NT2/D1 (cell line): Measurements from ENCODE around the gene HPS3.

Experiments
- YY1 ChIP-seq: IDR thresholded peaks from 2 replicates; pipeline ENCODE4 v1.6.1; 2011; ENCODE audit not compliant: insufficient read length, insufficient read depth
- ZNF274 ChIP-seq: IDR thresholded peaks from 2 replicates; pipeline ENCODE4 v1.6.1; 2011; ENCODE audit warnings: mild to moderate bottlenecking, low read depth, low read length

DNA sequence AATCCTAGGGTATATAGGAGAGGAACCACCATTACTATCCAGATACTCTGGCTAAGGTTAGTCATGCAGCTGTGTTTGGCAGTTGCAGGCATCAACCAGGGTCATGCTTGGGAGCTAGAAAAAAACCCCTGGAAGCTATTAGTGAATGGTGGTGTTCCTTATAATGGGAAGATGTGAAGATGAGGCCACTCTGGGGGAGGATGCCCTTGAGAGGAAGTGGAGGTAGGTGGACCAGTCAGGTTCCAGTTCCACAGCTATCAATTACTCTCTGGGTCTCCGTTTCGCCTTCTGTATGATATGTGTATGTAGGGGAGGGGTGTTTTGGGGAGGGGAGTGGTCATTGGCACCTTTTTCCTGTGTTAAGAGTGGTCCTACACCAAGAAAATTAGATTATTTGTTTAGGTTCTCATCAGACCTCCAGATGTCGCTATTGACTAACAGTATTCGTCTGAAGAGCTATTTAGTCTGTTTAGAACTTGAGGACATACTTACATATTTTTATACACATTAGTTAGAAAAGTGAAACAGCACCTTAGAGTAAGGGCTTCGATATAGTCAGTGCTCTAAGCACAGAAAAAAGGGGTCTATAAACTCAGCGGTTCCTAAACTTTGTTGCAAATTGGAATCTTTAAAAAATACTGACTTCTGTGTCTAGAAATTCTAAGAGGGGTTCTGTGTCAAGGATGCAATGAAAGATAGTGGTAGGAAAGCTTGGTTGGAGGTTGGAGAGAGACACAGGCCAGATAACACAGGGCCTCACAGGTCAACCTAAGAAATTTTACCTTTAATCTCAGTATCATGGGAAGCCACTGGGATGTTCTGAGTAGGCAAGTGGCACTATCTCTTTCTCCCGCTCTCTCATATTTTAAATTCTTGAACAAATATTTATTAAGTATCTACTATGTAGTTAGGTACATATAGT lies 9.1 kb upstream of the HPS3 start:
- TF ChIP-seq ZNF274 (no peak), YY1 (no peak)
